ENCODE data around the gene RHO.
"Not testable (repeated sequence)": the region's sequence is repeated elsewhere in the genome, so short reads cannot be mapped to it uniquely, and the experiment has no call there.

The RHO gene

DNA sequence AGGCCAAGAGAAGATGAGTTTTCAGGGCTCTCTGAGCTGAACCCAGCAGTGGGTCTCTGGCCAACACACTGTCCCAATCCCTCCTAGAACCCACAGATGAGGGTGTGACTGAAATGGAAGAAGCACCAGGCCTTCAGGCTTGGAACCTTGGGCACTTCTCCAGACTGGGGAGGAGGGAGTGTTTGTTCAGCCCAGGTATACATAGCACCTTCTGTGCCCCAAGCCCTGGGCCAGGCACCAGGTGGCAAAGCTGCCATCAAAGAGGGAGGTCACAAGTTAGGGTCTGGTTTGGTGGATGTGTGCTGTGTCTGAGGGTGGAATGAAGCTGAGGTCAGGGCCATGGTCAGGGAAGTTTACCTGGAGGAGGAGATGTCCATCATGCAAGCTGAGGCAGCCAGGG is 15.8 kb upstream of the RHO start:
- Histone ChIP-seq H3K79me2 (ENCODE audit: insufficient read depth, low read length) (no peaks in the 10 kb centered on the region), H3K27ac (ENCODE audit: low read length) (no peak overlapping the region), H2AFZ (ENCODE audit: low read depth, low read length) (no peak overlapping the region), H4K20me1 (ENCODE audit: insufficient read depth, low read length) (no peaks in the 10 kb centered on the region), H3K9me3 (ENCODE audit: insufficient read depth, low read length, severe bottlenecking) (no peaks in the 10 kb centered on the region), H3K4me2 (ENCODE audit: insufficient read depth, low read length) (no peak overlapping the region), H3K4me1 (ENCODE audit: insufficient read depth, low read length) (no peaks in the 10 kb centered on the region), H3K27me3 (ENCODE audit: insufficient read depth, low read length, poor library complexity) (no peaks in the 10 kb centered on the region), H3K9ac (ENCODE audit: low read depth, low read length) (no peak overlapping the region), H3K36me3 (ENCODE audit: insufficient read depth, low read length) (peaks cover 39% of the 10 kb centered on the region), H3K4me3 (ENCODE audit: low read depth in 1 of 2, low read length in 2 of 2) (no peak overlapping the region)
- TF ChIP-seq CTCF (IDR thresholded peaks at IDR 0.05; ENCODE audit: borderline replicate concordance, extremely low read depth, low read length, poor library complexity, severe bottlenecking) (no peak), EZH2 (IDR thresholded peaks at IDR 0.05; ENCODE audit: borderline replicate concordance, low read depth, low read length, severe bottlenecking) (no peak)
- ATAC-seq (ENCODE audit: insufficient read depth, low read depth) (no peak), DNase-seq (no peak)

GRCh38 chr3:129513705-129514104 is 14.7 kb upstream of the RHO start:
- no peak for ATAC-seq (ENCODE audit: insufficient read depth, low read depth)
- H3K27me3 ChIP-seq (ENCODE audit: insufficient read depth, low read length, poor library complexity): no peaks in the 10 kb centered on the region
- no peak overlapping the region for H2AFZ ChIP-seq (ENCODE audit: low read depth, low read length)
- no peak for DNase-seq
- H3K4me1 ChIP-seq (ENCODE audit: insufficient read depth, low read length): no peaks in the 10 kb centered on the region
- H3K27ac ChIP-seq (ENCODE audit: low read length): no peak overlapping the region
- peaks cover 42% of the 10 kb centered on the region for H3K36me3 ChIP-seq (ENCODE audit: insufficient read depth, low read length)
- no peak overlapping the region for H3K9ac ChIP-seq (ENCODE audit: low read depth, low read length)
- no peaks in the 10 kb centered on the region for H3K79me2 ChIP-seq (ENCODE audit: insufficient read depth, low read length)
- TF ChIP-seq CTCF (IDR thresholded peaks at IDR 0.05; ENCODE audit: borderline replicate concordance, extremely low read depth, low read length, poor library complexity, severe bottlenecking): no peak
- TF ChIP-seq EZH2 (IDR thresholded peaks at IDR 0.05; ENCODE audit: borderline replicate concordance, low read depth, low read length, severe bottlenecking): no peak
- H3K4me3 ChIP-seq (ENCODE audit: low read depth in 1 of 2, low read length in 2 of 2): no peak overlapping the region
- no peaks in the 10 kb centered on the region for H4K20me1 ChIP-seq (ENCODE audit: insufficient read depth, low read length)
- no peaks in the 10 kb centered on the region for H3K9me3 ChIP-seq (ENCODE audit: insufficient read depth, low read length, severe bottlenecking)
- no peak overlapping the region for H3K4me2 ChIP-seq (ENCODE audit: insufficient read depth, low read length)

DNA sequence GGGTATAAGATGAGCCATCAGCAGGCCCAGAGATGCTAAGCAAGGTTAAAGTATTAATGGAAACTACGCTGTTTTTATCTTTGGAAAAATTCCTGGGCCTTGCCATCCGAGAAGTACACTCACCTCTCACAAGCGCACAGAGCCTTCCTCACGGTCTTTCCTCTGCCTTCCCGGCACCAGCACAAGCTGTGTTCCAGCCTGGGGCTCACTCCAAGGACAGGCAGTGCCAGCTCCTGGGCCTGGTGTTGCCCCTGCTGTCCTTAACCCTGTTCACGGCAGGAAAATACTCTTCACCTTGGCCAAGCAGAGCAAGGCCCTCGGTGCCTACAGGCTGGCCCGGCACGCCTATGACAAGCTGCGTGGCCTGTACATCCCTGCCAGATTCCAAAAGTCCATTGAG is 14.3 kb upstream of the RHO start:
- no peak for DNase-seq
- Histone ChIP-seq H3K4me2 (ENCODE audit: insufficient read depth, low read length) (no peak overlapping the region), H3K4me3 (ENCODE audit: low read depth in 1 of 2, low read length in 2 of 2) (no peak overlapping the region), H3K9me3 (ENCODE audit: insufficient read depth, low read length, severe bottlenecking) (no peaks in the 10 kb centered on the region), H4K20me1 (ENCODE audit: insufficient read depth, low read length) (no peaks in the 10 kb centered on the region), H3K4me1 (ENCODE audit: insufficient read depth, low read length) (no peaks in the 10 kb centered on the region), H3K27ac (ENCODE audit: low read length) (no peak overlapping the region), H2AFZ (ENCODE audit: low read depth, low read length) (no peak overlapping the region), H3K79me2 (ENCODE audit: insufficient read depth, low read length) (no peaks in the 10 kb centered on the region), H3K27me3 (ENCODE audit: insufficient read depth, low read length, poor library complexity) (no peaks in the 10 kb centered on the region), H3K9ac (ENCODE audit: low read depth, low read length) (no peak overlapping the region), H3K36me3 (ENCODE audit: insufficient read depth, low read length) (peaks cover 42% of the 10 kb centered on the region)
- ATAC-seq (ENCODE audit: insufficient read depth, low read depth): no peak
- TF ChIP-seq EZH2 (IDR thresholded peaks at IDR 0.05; ENCODE audit: borderline replicate concordance, low read depth, low read length, severe bottlenecking): no peak
- TF ChIP-seq CTCF (IDR thresholded peaks at IDR 0.05; ENCODE audit: borderline replicate concordance, extremely low read depth, low read length, poor library complexity, severe bottlenecking): no peak

GRCh38 chr3:129514563-129514962 is 13.9 kb upstream of the RHO start:
- ATAC-seq (ENCODE audit: insufficient read depth, low read depth): no peak
- Histone ChIP-seq H3K4me3 (ENCODE audit: low read depth in 1 of 2, low read length in 2 of 2) (no peak overlapping the region), H3K9ac (ENCODE audit: low read depth, low read length) (no peak overlapping the region), H3K4me2 (ENCODE audit: insufficient read depth, low read length) (no peak overlapping the region), H3K4me1 (ENCODE audit: insufficient read depth, low read length) (no peaks in the 10 kb centered on the region), H3K27me3 (ENCODE audit: insufficient read depth, low read length, poor library complexity) (no peaks in the 10 kb centered on the region), H3K9me3 (ENCODE audit: insufficient read depth, low read length, severe bottlenecking) (no peaks in the 10 kb centered on the region), H3K36me3 (ENCODE audit: insufficient read depth, low read length) (peaks cover 42% of the 10 kb centered on the region), H3K79me2 (ENCODE audit: insufficient read depth, low read length) (no peaks in the 10 kb centered on the region), H4K20me1 (ENCODE audit: insufficient read depth, low read length) (no peaks in the 10 kb centered on the region), H3K27ac (ENCODE audit: low read length) (no peak overlapping the region), H2AFZ (ENCODE audit: low read depth, low read length) (no peak overlapping the region)
- no peak for TF ChIP-seq CTCF (IDR thresholded peaks at IDR 0.05; ENCODE audit: borderline replicate concordance, extremely low read depth, low read length, poor library complexity, severe bottlenecking)
- no peak for TF ChIP-seq EZH2 (IDR thresholded peaks at IDR 0.05; ENCODE audit: borderline replicate concordance, low read depth, low read length, severe bottlenecking)
- no peak for DNase-seq

- not testable (repeated sequence) for DNase-seq; ATAC-seq (ENCODE audit: insufficient read depth, low read depth); H2AFZ ChIP-seq (ENCODE audit: low read depth, low read length); H3K4me1 ChIP-seq (ENCODE audit: insufficient read depth, low read length); H3K4me2 ChIP-seq (ENCODE audit: insufficient read depth, low read length); H3K4me3 ChIP-seq (ENCODE audit: low read depth in 1 of 2, low read length in 2 of 2); H3K79me2 ChIP-seq (ENCODE audit: insufficient read depth, low read length); H3K9ac ChIP-seq (ENCODE audit: low read depth, low read length); H3K9me3 ChIP-seq (ENCODE audit: insufficient read depth, low read length, severe bottlenecking); H3K27ac ChIP-seq (ENCODE audit: low read length); H4K20me1 ChIP-seq (ENCODE audit: insufficient read depth, low read length); H3K27me3 ChIP-seq (ENCODE audit: insufficient read depth, low read length, poor library complexity)
- H3K36me3 ChIP-seq (ENCODE audit: insufficient read depth, low read length): peaks cover 42% of the 10 kb centered on the region
These were observed 13.2 kb upstream of the RHO start for GRCh38 chr3:129515108-129515820.
